HepG2 (cell line): Measurements from ENCODE around the gene CDH13. TPM values are rescaled to one million over a fixed set of nuclear protein-coding genes. Genes with fewer than 3 reads are reported as not detected.

ENCODE experiments used
- ATAC-seq: fragments of 200-7000 bp; cut with Tn5 transposase; 3 replicates; pipeline ENCODE4 v1.9.1; 2020; ENCODE audit warnings: mild to moderate bottlenecking, moderate library complexity
- BruUV-seq: library from RNA; stranded (reverse); fragments of 400-500 nt; replicated peaks from 2 replicates; lab custom pipeline; 2021; lab: Mats Ljungman, UMichigan
- CTCF ChIA-PET: fragments of 300-600 bp; formaldehyde crosslinking; extraction: SDS; loops from one replicate; lab custom pipeline; 2021; ENCODE audit warnings: low total read pairs, inconsistent platforms, low intra/inter-chr PET ratio; lab: Yijun Ruan, JAX
- POLR2A ChIA-PET: fragments of 350-600 bp; sonication (Branson Sonifier 250); formaldehyde crosslinking; loops from one replicate; lab custom pipeline; 2020; ENCODE audit warnings: antibody characterized with exemption, inconsistent platforms; lab: Yijun Ruan, JAX
- DNase-seq: peaks from one replicate; pipeline ENCODE4 v3.0.0-alpha.2; 2015; ENCODE audit warnings: low spot score
- FAIRE-seq: peaks from 3 replicates; lab custom pipeline; 2011; peaks lifted over from hg19 to GRCh38; lab: Jason Lieb, UNC
- H2AFZ ChIP-seq: one replicate; pipeline ENCODE4 v1.6.1; 2011; ENCODE audit warnings: low read length, inconsistent platforms
- H3K27ac ChIP-seq: fragments of 300-600 bp; 3 replicates; pipeline ENCODE4 v1.8.0; 2011; ENCODE audit warnings: mixed run types, mild to moderate bottlenecking, mixed read lengths, low read length, inconsistent platforms; ENCODE audit not compliant: insufficient read depth; ENCODE audit errors: extremely low read length
- H3K27me3 ChIP-seq, 2 experiments: fragments of 200-600 bp in 1 of 2; 2 replicates in 1 of 2; 3 replicates in 1 of 2; pipeline versions ENCODE4 v1.6.0 to v1.8.0; 2011; ENCODE audit warnings: low read length in 2 of 2, mild to moderate bottlenecking in 2 of 2, moderate library complexity in 2 of 2, inconsistent platforms in 1 of 2; ENCODE audit not compliant: insufficient read depth in 2 of 2, control insufficient read depth in 1 of 2
- H3K36me3 ChIP-seq, 2 experiments: fragments of 200-600 bp in 1 of 2; replicated peaks in 1 of 2; 2 replicates in 1 of 2; 3 replicates in 1 of 2; pipeline versions ENCODE4 v1.5.1 to v1.8.0; 2011; ENCODE audit warnings: low read length in 2 of 2, inconsistent platforms in 1 of 2; ENCODE audit not compliant: insufficient read depth in 2 of 2, control insufficient read depth in 1 of 2
- H3K4me1 ChIP-seq: 2 replicates; pipeline ENCODE4 v1.5.1; 2012; ENCODE audit warnings: low read length, inconsistent platforms; ENCODE audit not compliant: insufficient read depth
- H3K4me2 ChIP-seq: 2 replicates; pipeline ENCODE4 v1.6.0; 2011; ENCODE audit warnings: low read depth, low read length, inconsistent platforms
- H3K4me3 ChIP-seq, 3 experiments: fragments of 200-600 bp in 1 of 3; sonication (generic), shearing (Covaris generic) in 1 of 3; replicated peaks in 1 of 3; 2 replicates each; pipeline ENCODE4 v1.5.1; 2011 to 2016; ENCODE audit warnings: low read length in 3 of 3, inconsistent platforms in 2 of 3, low read depth in 2 of 3, mild to moderate bottlenecking in 2 of 3, control low read depth in 1 of 3, mixed read lengths in 1 of 3; ENCODE audit not compliant: insufficient read depth in 1 of 3
- H3K79me2 ChIP-seq: one replicate; pipeline ENCODE4 v1.6.1; 2011; ENCODE audit warnings: low read length, inconsistent platforms; ENCODE audit not compliant: insufficient read depth
- H3K9ac ChIP-seq: 2 replicates; pipeline ENCODE4 v1.6.0; 2011; ENCODE audit warnings: mild to moderate bottlenecking, low read depth, low read length, inconsistent platforms; ENCODE audit not compliant: insufficient read depth
- H3K9me3 ChIP-seq: 2 replicates; pipeline ENCODE4 v1.5.1; 2012; ENCODE audit warnings: mild to moderate bottlenecking, low read length
- H4K20me1 ChIP-seq: 2 replicates; pipeline ENCODE4 v1.6.0; 2011; ENCODE audit warnings: inconsistent platforms, mild to moderate bottlenecking, low read length, moderate library complexity; ENCODE audit not compliant: insufficient read depth
- CENPT ChIP-seq: sonication (generic); formaldehyde crosslinking; IDR thresholded peaks from 2 replicates; pipeline ENCODE4 v1.8.0; 2022; ENCODE audit warnings: low read depth, mild to moderate bottlenecking, moderate library complexity, missing genetic modification reagents
- DPF2 ChIP-seq: sonication (generic); formaldehyde crosslinking; IDR thresholded peaks from 2 replicates; pipeline ENCODE4 v1.4.0; 2020; ENCODE audit warnings: mild to moderate bottlenecking, low read depth, missing genetic modification reagents, borderline replicate concordance
- PLRG1 ChIP-seq: fragments of 450-650 bp; conservative IDR thresholded peaks from 2 replicates; pipeline ENCODE4 v1.6.1; 2016
- RARA ChIP-seq: IDR thresholded peaks from 2 replicates; pipeline ENCODE4 v1.6.1; 2016; ENCODE audit warnings: missing genetic modification reagents, missing compliant biosample characterization
- THYN1 ChIP-seq: sonication (generic); formaldehyde crosslinking; IDR thresholded peaks from 2 replicates; pipeline ENCODE4 v1.8.1; 2023; ENCODE audit warnings: low read depth, mild to moderate bottlenecking, moderate library complexity, missing genetic modification reagents, borderline replicate concordance
- ZFP37 ChIP-seq: sonication (generic); formaldehyde crosslinking; IDR thresholded peaks from 2 replicates; pipeline ENCODE4 v1.4.0; 2020; ENCODE audit warnings: missing genetic modification reagents, borderline replicate concordance
- ZNF205 ChIP-seq: IDR thresholded peaks from 2 replicates; pipeline ENCODE4 v1.6.1; 2018; ENCODE audit warnings: missing biosample characterization, missing genetic modification reagents
- ZNF879 ChIP-seq: sonication (generic); formaldehyde crosslinking; IDR thresholded peaks from 2 replicates; pipeline ENCODE4 v1.8.1; 2023; ENCODE audit warnings: missing genetic modification reagents
- WGBS: methylation state at CpG from one replicate; pipeline ENCODE4 v1.1.6; 2017; ENCODE audit warnings: low lambda C conversion rate; 5-methylcytosine and 5-hydroxymethylcytosine counted together
- in situ Hi-C: cut with HindIII; loops from 2 replicates; pipeline ENCODE4 v1.10.0; 2017; ENCODE audit warnings: low pct_unique_long_range_greater_than_20kb; ENCODE audit not compliant: extremely low pct_ligation_motif_present
- intact Hi-C: fragments of 100-400 bp; cut with micrococcal nuclease; formaldehyde crosslinking; loops from one replicate; pipeline ENCODE4 v1.10.0; 2022; ENCODE audit not compliant: unreplicated experiment
- polyA plus RNA-seq, 8 experiments: library from polyadenylated mRNA; depleted of rRNA in 3 of 8; stranded (reverse) in 7 of 8; unstranded in 1 of 8; fragments of >200 nt; fragmentation: Illumina TruSeq in 4 of 8; extraction: Trizol in 4 of 8; gene quantifications; 2 replicates each; pipeline versions ENCODE4 v1.2.1 to v1.2.3, GENCODE V29; 2011 to 2016; ENCODE audit warnings: low read depth in 4 of 8, missing spikeins in 1 of 8, mixed read lengths in 1 of 8; ENCODE audit not compliant: insufficient read depth in 1 of 8
- total RNA-seq, 5 experiments: library from RNA; depleted of rRNA; stranded (reverse); fragments of >200 nt; fragmentation: Illumina TruSeq; extraction: Trizol; gene quantifications; 2 replicates each; pipeline ENCODE4 v1.2.3, GENCODE V29; 2016; ENCODE audit warnings: low read depth in 1 of 5
- TF ChIP-seq, protein P1 (sequence below): conservative IDR thresholded peaks from 2 replicates; pipeline ENCODE4 v1.6.1; 2018; ENCODE audit warnings: missing genetic modification reagents

Gene CDH13
- total and polyA plus RNA-seq, 2 of the 13 experiments (the other 11 are each of a cell fraction or from before 2014, with no cell fraction given) = not detected

- intact Hi-C loops (no loop called here), in situ Hi-C loops (no loop called here)
- TF ChIP-seq ZNF205 = no peak
- TF ChIP-seq PLRG1 = no peak
- TF ChIP-seq CENPT (CRISPR knock-in tag) = no peak
- TF ChIP-seq, protein P1, sequence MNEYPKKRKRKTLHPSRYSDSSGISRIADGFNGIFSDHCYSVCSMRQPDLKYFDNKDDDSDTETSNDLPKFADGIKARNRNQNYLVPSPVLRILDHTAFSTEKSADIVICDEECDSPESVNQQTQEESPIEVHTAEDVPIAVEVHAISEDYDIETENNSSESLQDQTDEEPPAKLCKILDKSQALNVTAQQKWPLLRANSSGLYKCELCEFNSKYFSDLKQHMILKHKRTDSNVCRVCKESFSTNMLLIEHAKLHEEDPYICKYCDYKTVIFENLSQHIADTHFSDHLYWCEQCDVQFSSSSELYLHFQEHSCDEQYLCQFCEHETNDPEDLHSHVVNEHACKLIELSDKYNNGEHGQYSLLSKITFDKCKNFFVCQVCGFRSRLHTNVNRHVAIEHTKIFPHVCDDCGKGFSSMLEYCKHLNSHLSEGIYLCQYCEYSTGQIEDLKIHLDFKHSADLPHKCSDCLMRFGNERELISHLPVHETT (CRISPR knock-in tag) = no peak
- no peak for TF ChIP-seq ZNF879 (CRISPR knock-in tag)
- TF ChIP-seq DPF2 = no peak
- no peak for TF ChIP-seq ZFP37
- TF ChIP-seq RARA (CRISPR knock-in tag) = no peak
- ChIA-PET POLR2A (no interaction called here), CTCF (no interaction called here)
- Histone ChIP-seq H3K4me1 (no peaks in the 10 kb centered on the region), H3K9me3 (peaks cover 19% of the 10 kb centered on the region), H3K4me3 (no peak overlapping the region), H3K36me3 (no peaks in the 10 kb centered on the region), H3K27ac (no peak overlapping the region), H3K27me3 (no peaks in the 10 kb centered on the region), H3K4me2 (no peak overlapping the region), H4K20me1 (no peaks in the 10 kb centered on the region), H3K9ac (no peak overlapping the region), H2AFZ (no peak overlapping the region), H3K79me2 (no peaks in the 10 kb centered on the region)
- BruUV-seq = no TSS peak
- WGBS = 37% methylated on average over 5 of the region's 5 CpGs
- DNase-seq = no peak
- ATAC-seq = no peak
- FAIRE-seq = no peak
Observed at GRCh38 chr16:82971126-82971525, 344.4 kb downstream of the CDH13 start.

GRCh38 chr16:82972331-82972919 lies 345.7 kb downstream of the CDH13 start:
- H3K4me2 ChIP-seq = no peak overlapping the region
- in situ Hi-C loops = no loop called here
- H2AFZ ChIP-seq = no peak overlapping the region
- no peaks in the 10 kb centered on the region for H3K27me3 ChIP-seq
- no peak overlapping the region for H3K4me3 ChIP-seq
- no peak for TF ChIP-seq THYN1
- TF ChIP-seq, all 625 proteins: peak for 0
- ChIA-PET POLR2A (no interaction called here), CTCF (no interaction called here)
- Histone ChIP-seq H3K9ac (no peak overlapping the region), H3K36me3 (no peaks in the 10 kb centered on the region), H3K27ac (no peak overlapping the region), H3K79me2 (no peaks in the 10 kb centered on the region), H3K9me3 (peaks cover 32% of the 10 kb centered on the region), H4K20me1 (no peaks in the 10 kb centered on the region), H3K4me1 (no peaks in the 10 kb centered on the region)
- WGBS = 0% methylated on average over 4 of the region's 4 CpGs
- no TSS peak for BruUV-seq
- FAIRE-seq (no peak), ATAC-seq (no peak), DNase-seq (no peak)
- intact Hi-C loops = no loop called here
